K562 (cell line): ENCODE results near the gene PXDC1. TPM values are rescaled to one million over a fixed set of nuclear protein-coding genes. Genes with fewer than 3 reads are reported as not detected.

Source experiments
- ATAC-seq: fragments of 200-7000 bp; cut with Tn5 transposase; 3 replicates; pipeline ENCODE4 v1.9.1; 2020; ENCODE audit warnings: moderate library complexity
- BruUV-seq: library from RNA; stranded (reverse); fragments of 400-500 nt; replicated peaks from 2 replicates; lab custom pipeline; 2021; lab: Mats Ljungman, UMichigan
- CTCF ChIA-PET: fragments of 300-600 bp; formaldehyde crosslinking; extraction: SDS; loops from one replicate; lab custom pipeline; 2021; ENCODE audit warnings: low intra/inter-chr PET ratio; lab: Yijun Ruan, JAX
- POLR2A ChIA-PET: fragments of 300-600, 350-650 bp; sonication (Branson Sonifier 250); formaldehyde crosslinking; extraction: SDS; loops from one replicate; lab custom pipeline; 2021; ENCODE audit warnings: antibody characterized with exemption, inconsistent platforms; lab: Yijun Ruan, JAX
- DNase-seq, 4 experiments: peaks; one replicate each; pipeline versions ENCODE4 v3.0.0 to v3.0.0-alpha.2; 2011 to 2018; ENCODE audit warnings: low spot score in 3 of 4, mixed read lengths in 3 of 4; ENCODE audit errors: extremely low read depth in 1 of 4
- FAIRE-seq: peaks from 2 replicates; lab custom pipeline; 2011; peaks lifted over from hg19 to GRCh38; lab: Jason Lieb, UNC
- H2AFZ ChIP-seq: 2 replicates; pipeline ENCODE4 v1.6.0; 2011; ENCODE audit warnings: low read depth, low read length, control low read depth, inconsistent platforms
- H3K27ac ChIP-seq: fragments of 200-600 bp; 3 replicates; pipeline ENCODE4 v1.8.0; 2011; ENCODE audit warnings: low read depth, mild to moderate bottlenecking, control low read depth, inconsistent platforms, low read length, moderate library complexity, mixed read lengths; ENCODE audit errors: extremely low read depth
- H3K27me3 ChIP-seq, 2 experiments: fragments of 300-600 bp in 1 of 2; 2 replicates in 1 of 2; 3 replicates in 1 of 2; pipeline versions ENCODE4 v1.6.0 to v1.8.0; 2011; ENCODE audit warnings: inconsistent platforms in 2 of 2, low read length in 2 of 2, mild to moderate bottlenecking in 1 of 2, mixed read lengths in 1 of 2, moderate library complexity in 1 of 2; ENCODE audit not compliant: control insufficient read depth in 2 of 2, insufficient read depth in 2 of 2
- H3K36me3 ChIP-seq: fragments of 300-600 bp; 3 replicates; pipeline ENCODE4 v1.8.0; 2011; ENCODE audit warnings: mild to moderate bottlenecking, low read length, inconsistent platforms; ENCODE audit not compliant: control insufficient read depth, insufficient read depth
- H3K4me1 ChIP-seq, 2 experiments: fragments of 200-600 bp in 1 of 2; replicated peaks in 1 of 2; 2 replicates in 1 of 2; 3 replicates in 1 of 2; pipeline versions ENCODE4 v1.5.1 to v1.8.0; 2011; ENCODE audit warnings: inconsistent platforms in 2 of 2, low read length in 2 of 2, mild to moderate bottlenecking in 1 of 2, mixed read lengths in 1 of 2, moderate library complexity in 1 of 2; ENCODE audit not compliant: control insufficient read depth in 2 of 2, insufficient read depth in 2 of 2
- H3K4me2 ChIP-seq: 2 replicates; pipeline ENCODE4 v1.6.1; 2011; ENCODE audit warnings: low read length, control low read depth, inconsistent platforms, mixed read lengths; ENCODE audit not compliant: insufficient read depth
- H3K4me3 ChIP-seq: fragments of 200-600 bp; sonication (generic), shearing (Covaris generic); 2 replicates; pipeline ENCODE4 v1.5.1; 2016; ENCODE audit warnings: control low read depth, inconsistent platforms
- H3K79me2 ChIP-seq: fragments of 200-600 bp; 3 replicates; pipeline ENCODE4 v1.8.0; 2011; ENCODE audit warnings: low read length, inconsistent platforms; ENCODE audit not compliant: control insufficient read depth, insufficient read depth
- H3K9ac ChIP-seq, 2 experiments: 2 replicates each; pipeline versions ENCODE4 v1.6.0 to v1.6.1; 2011; ENCODE audit warnings: low read depth in 2 of 2, low read length in 2 of 2, control low read depth in 1 of 2, inconsistent platforms in 1 of 2, mild to moderate bottlenecking in 1 of 2, mixed read lengths in 1 of 2; ENCODE audit not compliant: insufficient read depth in 1 of 2
- H3K9me1 ChIP-seq: one replicate; pipeline ENCODE4 v1.6.0; 2011; ENCODE audit warnings: inconsistent platforms, mild to moderate bottlenecking, low read length, moderate library complexity; ENCODE audit not compliant: control insufficient read depth, insufficient read depth
- H3K9me3 ChIP-seq: replicated peaks from 2 replicates; pipeline ENCODE4 v1.5.1; 2011; ENCODE audit warnings: low read depth, low read length, inconsistent platforms; ENCODE audit not compliant: control insufficient read depth, insufficient read depth
- H4K20me1 ChIP-seq: replicated peaks from 2 replicates; pipeline ENCODE4 v1.6.1; 2011; ENCODE audit warnings: low read length, inconsistent platforms, mixed read lengths; ENCODE audit not compliant: control insufficient read depth, insufficient read depth
- ASH1L ChIP-seq: fragments of 450-650 bp; IDR thresholded peaks from 2 replicates; pipeline ENCODE4 v1.6.1; 2018; ENCODE audit warnings: borderline replicate concordance, mild to moderate bottlenecking, low read depth; ENCODE audit not compliant: partially characterized antibody
- CBX8 ChIP-seq: fragments of 200-600 bp; sonication (generic); IDR thresholded peaks from 2 replicates; pipeline ENCODE4 v1.6.1; 2012; ENCODE audit warnings: borderline replicate concordance, mixed run types, low read depth, mild to moderate bottlenecking, moderate library complexity, mixed read lengths, low read length, control low read depth, inconsistent platforms; ENCODE audit not compliant: poor library complexity, severe bottlenecking; ENCODE audit errors: extremely low read depth
- CREB1 ChIP-seq, 2 experiments: sonication (generic) in 1 of 2; formaldehyde crosslinking in 1 of 2; IDR thresholded peaks; 2 replicates each; pipeline versions ENCODE4 v1.6.1 to v1.8.0; 2012 to 2022; ENCODE audit warnings: inconsistent platforms in 1 of 2, mild to moderate bottlenecking in 1 of 2, missing genetic modification reagents in 1 of 2, moderate library complexity in 1 of 2
- NFATC3 ChIP-seq: fragments of 450-650 bp; IDR thresholded peaks from 2 replicates; pipeline ENCODE4 v1.6.1; 2017; ENCODE audit warnings: mild to moderate bottlenecking
- NUFIP1 ChIP-seq: fragments of 450-650 bp; IDR thresholded peaks from 2 replicates; pipeline ENCODE4 v1.6.1; 2018; ENCODE audit not compliant: partially characterized antibody
- PCBP1 ChIP-seq: fragments of 200-400 bp; formaldehyde crosslinking; IDR thresholded peaks from 2 replicates; pipeline ENCODE4 v1.6.1; 2018; ENCODE audit warnings: mild to moderate bottlenecking, low read depth, low read length; ENCODE audit not compliant: poor library complexity, severe bottlenecking
- POLR2B ChIP-seq: fragments of 450-650 bp; IDR thresholded peaks from 2 replicates; pipeline ENCODE4 v1.6.1; 2018; ENCODE audit warnings: low read depth; ENCODE audit not compliant: partially characterized antibody
- TCF7 ChIP-seq: sonication (generic); IDR thresholded peaks from 2 replicates; pipeline ENCODE4 v1.6.1; 2016; ENCODE audit warnings: antibody characterized with exemption, borderline replicate concordance
- U2AF1 ChIP-seq: fragments of 200-400 bp; formaldehyde crosslinking; optimal IDR thresholded peaks from 2 replicates; pipeline ENCODE3; 2017; ENCODE audit warnings: mild to moderate bottlenecking, low read depth, low read length, moderate library complexity
- XRCC5 ChIP-seq: fragments of 200-400 bp; formaldehyde crosslinking; IDR thresholded peaks from 2 replicates; pipeline ENCODE4 v1.6.1; 2017; ENCODE audit warnings: low read depth, mild to moderate bottlenecking, low read length
- ZNF668 ChIP-seq: fragments of 250-450 bp; sonication (Bioruptor Pico); IDR thresholded peaks from 2 replicates; pipeline ENCODE4 v1.8.0; 2022; ENCODE audit warnings: mild to moderate bottlenecking, inconsistent platforms
- WGBS: fragments of 100-300 bp; shearing (Covaris generic); methylation state at CpG from one replicate; pipeline ENCODE4 v1.1.6; 2016; ENCODE audit warnings: low coverage, mixed read lengths; ENCODE audit not compliant: insufficient coverage; ENCODE audit errors: missing lambda C conversion rate; 5-methylcytosine and 5-hydroxymethylcytosine counted together
- in situ Hi-C: fragments of 300-500 bp; cut with MboI; formaldehyde crosslinking; loops from 4 replicates; pipeline ENCODE4 v1.15.0; 2018; ENCODE audit warnings: inconsistent platforms, mixed read lengths
- intact Hi-C: fragments of 100-400 bp; cut with micrococcal nuclease; formaldehyde crosslinking; loops from 2 replicates; pipeline ENCODE4 v1.14.2; 2022
- polyA plus RNA-seq, 8 experiments: library from polyadenylated mRNA; depleted of rRNA in 4 of 8; stranded (reverse) in 5 of 8; unstranded in 3 of 8; fragments of >200 nt; fragmentation: Nextera tagmentation in 2 of 8; fragmentation: Illumina TruSeq in 1 of 8; extraction: Ambion mirVana in 2 of 8; extraction: Trizol in 1 of 8; gene quantifications; 2 replicates each; pipeline versions ENCODE4 v1.2.1 to v1.2.3, GENCODE V29; 2011 to 2014; ENCODE audit warnings: inconsistent platforms in 1 of 8, missing spikeins in 1 of 8
- total RNA-seq, 7 experiments: library from RNA; depleted of rRNA in 6 of 7; stranded (reverse); fragments of >200 nt in 6 of 7; fragmentation: Illumina TruSeq in 2 of 7; extraction: Trizol in 2 of 7; gene quantifications; 2 replicates each; pipeline versions ENCODE4 v1.2.1 to v1.2.3, GENCODE V29; 2011 to 2021; ENCODE audit warnings: low replicate concordance in 1 of 7
- TF ChIP-seq, protein P1 (sequence below): sonication (generic); formaldehyde crosslinking; IDR thresholded peaks from 2 replicates; pipeline ENCODE4 v1.8.1; 2023; ENCODE audit warnings: mild to moderate bottlenecking, missing genetic modification reagents
- TF ChIP-seq, protein P2 (sequence below): fragments of 450-650 bp; IDR thresholded peaks from 2 replicates; pipeline ENCODE4 v1.6.1; 2016
- TF ChIP-seq, protein P3 (sequence below): sonication (generic); formaldehyde crosslinking; IDR thresholded peaks from 2 replicates; pipeline ENCODE4 v1.5.0; 2020; ENCODE audit warnings: missing genetic modification reagents
- TF ChIP-seq, protein P4 (sequence below), 2 experiments: fragments of 450-650 bp; IDR thresholded peaks; 2 replicates each; pipeline ENCODE4 v1.6.1; 2016

Gene PXDC1
- total and polyA plus RNA-seq, 9 of the 15 experiments (the other 6 are each of a cell fraction or from before 2014, with no cell fraction given) = 0.09 to 0.33 (median 0.16) TPM; not detected in 5

DNA sequence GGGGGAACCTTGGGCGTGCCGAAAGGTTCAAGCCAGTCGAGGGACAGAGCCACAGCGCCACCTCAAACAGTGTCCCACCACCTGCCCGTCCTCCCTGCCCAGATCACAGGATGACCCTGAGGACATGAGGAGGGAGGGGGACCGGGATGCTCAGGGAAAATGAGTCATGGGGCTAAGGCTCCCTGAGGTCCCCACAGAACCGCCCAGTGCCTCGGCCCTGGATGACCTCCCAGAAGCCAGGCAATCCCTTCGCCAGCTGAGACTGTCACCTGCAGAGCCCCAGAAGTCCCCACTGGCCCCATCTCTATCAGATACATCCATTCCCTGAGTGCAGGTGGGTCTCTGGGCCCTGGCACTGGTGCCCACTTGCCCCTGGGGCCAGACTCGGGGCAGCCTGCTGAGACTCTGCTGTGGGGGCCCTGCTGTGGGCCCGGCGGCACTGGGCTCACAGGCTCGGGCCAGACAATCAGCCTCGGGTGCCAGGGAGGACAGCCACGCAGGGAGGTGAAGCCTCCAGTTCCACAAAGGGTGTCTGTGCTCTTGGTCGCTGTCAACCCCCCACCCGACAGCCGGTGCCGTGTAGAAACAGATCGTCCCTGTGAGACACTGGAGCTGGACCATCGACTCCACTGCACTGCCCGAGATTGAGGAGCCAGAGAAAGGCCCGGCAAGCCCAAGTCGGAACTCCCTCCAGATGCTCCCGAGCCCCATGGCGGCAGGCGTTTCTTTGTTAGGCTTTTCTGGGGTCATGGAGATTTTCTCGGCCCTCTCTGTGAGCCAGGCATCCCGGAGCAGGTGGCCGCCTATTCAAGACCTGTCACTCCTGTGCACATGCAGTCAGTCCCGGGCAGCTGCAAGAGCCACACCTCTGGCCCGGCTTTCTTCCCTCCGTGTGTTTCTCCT lies 26.1 kb downstream of the PXDC1 start:
- Histone ChIP-seq H3K9ac (no peak overlapping the region), H3K79me2 (no peaks in the 10 kb centered on the region), H3K27ac (no peak overlapping the region), H2AFZ (no peak overlapping the region), H3K4me1 (peaks cover 0 to 29% of the 10 kb centered on the region in 2 experiments; a peak in 3 of 5 replicates), H3K9me3 (no peaks in the 10 kb centered on the region), H3K27me3 (peaks cover 60 to 84% of the 10 kb centered on the region in 2 experiments), H3K4me2 (no peak overlapping the region), H3K9me1 (no peaks in the 10 kb centered on the region), H4K20me1 (peaks cover 13% of the 10 kb centered on the region), H3K36me3 (no peaks in the 10 kb centered on the region), H3K4me3 (no peak overlapping the region)
- 19% methylated on average over 32 of the region's 33 CpGs for WGBS
- ChIA-PET POLR2A (interaction anchor here (0.7 to 1.3 kb wide), 2 partner anchors 9 to 160 kb away, joined by 3 to 5 read pairs; no protein-coding TSS in a partner anchor), CTCF (no interaction called here)
- FAIRE-seq (no peak), DNase-seq (no peak), ATAC-seq (peak; percentile 7; the same call in 1 of the 3 replicates)
- in situ Hi-C loops = no loop called here
- intact Hi-C loops = loop anchor here (5.0 to 10.0 kb wide), 2 partner anchors 98 to 991 kb away; no protein-coding TSS in a partner anchor
- BruUV-seq = no TSS peak
- TF ChIP-seq NFATC3 (no peak), XRCC5 (no peak), CREB1 (IDR thresholded peaks at IDR 0.05) (no peak), CREB1 (CRISPR knock-in tag; IDR thresholded peaks at IDR 0.05) (no peak), TCF7 (no peak), ASH1L (no peak), ZNF668 (CRISPR knock-in tag) (no peak), NUFIP1 (no peak), POLR2B (no peak), CBX8 (no peak), U2AF1 (no peak), PCBP1 (no peak)
- TF ChIP-seq, protein P1, sequence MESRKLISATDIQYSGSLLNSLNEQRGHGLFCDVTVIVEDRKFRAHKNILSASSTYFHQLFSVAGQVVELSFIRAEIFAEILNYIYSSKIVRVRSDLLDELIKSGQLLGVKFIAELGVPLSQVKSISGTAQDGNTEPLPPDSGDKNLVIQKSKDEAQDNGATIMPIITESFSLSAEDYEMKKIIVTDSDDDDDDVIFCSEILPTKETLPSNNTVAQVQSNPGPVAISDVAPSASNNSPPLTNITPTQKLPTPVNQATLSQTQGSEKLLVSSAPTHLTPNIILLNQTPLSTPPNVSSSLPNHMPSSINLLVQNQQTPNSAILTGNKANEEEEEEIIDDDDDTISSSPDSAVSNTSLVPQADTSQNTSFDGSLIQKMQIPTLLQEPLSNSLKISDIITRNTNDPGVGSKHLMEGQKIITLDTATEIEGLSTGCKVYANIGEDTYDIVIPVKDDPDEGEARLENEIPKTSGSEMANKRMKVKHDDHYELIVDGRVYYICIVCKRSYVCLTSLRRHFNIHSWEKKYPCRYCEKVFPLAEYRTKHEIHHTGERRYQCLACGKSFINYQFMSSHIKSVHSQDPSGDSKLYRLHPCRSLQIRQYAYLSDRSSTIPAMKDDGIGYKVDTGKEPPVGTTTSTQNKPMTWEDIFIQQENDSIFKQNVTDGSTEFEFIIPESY (CRISPR knock-in tag) = no peak
- TF ChIP-seq, protein P2, sequence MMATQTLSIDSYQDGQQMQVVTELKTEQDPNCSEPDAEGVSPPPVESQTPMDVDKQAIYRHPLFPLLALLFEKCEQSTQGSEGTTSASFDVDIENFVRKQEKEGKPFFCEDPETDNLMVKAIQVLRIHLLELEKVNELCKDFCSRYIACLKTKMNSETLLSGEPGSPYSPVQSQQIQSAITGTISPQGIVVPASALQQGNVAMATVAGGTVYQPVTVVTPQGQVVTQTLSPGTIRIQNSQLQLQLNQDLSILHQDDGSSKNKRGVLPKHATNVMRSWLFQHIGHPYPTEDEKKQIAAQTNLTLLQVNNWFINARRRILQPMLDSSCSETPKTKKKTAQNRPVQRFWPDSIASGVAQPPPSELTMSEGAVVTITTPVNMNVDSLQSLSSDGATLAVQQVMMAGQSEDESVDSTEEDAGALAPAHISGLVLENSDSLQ = no peak
- TF ChIP-seq, protein P3, sequence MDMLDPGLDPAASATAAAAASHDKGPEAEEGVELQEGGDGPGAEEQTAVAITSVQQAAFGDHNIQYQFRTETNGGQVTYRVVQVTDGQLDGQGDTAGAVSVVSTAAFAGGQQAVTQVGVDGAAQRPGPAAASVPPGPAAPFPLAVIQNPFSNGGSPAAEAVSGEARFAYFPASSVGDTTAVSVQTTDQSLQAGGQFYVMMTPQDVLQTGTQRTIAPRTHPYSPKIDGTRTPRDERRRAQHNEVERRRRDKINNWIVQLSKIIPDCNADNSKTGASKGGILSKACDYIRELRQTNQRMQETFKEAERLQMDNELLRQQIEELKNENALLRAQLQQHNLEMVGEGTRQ (CRISPR knock-in tag) = no peak
- TF ChIP-seq, protein P4, sequence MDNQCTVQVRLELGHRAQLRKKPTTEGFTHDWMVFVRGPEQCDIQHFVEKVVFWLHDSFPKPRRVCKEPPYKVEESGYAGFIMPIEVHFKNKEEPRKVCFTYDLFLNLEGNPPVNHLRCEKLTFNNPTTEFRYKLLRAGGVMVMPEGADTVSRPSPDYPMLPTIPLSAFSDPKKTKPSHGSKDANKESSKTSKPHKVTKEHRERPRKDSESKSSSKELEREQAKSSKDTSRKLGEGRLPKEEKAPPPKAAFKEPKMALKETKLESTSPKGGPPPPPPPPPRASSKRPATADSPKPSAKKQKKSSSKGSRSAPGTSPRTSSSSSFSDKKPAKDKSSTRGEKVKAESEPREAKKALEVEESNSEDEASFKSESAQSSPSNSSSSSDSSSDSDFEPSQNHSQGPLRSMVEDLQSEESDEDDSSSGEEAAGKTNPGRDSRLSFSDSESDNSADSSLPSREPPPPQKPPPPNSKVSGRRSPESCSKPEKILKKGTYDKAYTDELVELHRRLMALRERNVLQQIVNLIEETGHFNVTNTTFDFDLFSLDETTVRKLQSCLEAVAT (IDR thresholded peaks at IDR 0.05) = no peak
